ENCODE data around the gene ADCK1.

Gene ADCK1

DNA sequence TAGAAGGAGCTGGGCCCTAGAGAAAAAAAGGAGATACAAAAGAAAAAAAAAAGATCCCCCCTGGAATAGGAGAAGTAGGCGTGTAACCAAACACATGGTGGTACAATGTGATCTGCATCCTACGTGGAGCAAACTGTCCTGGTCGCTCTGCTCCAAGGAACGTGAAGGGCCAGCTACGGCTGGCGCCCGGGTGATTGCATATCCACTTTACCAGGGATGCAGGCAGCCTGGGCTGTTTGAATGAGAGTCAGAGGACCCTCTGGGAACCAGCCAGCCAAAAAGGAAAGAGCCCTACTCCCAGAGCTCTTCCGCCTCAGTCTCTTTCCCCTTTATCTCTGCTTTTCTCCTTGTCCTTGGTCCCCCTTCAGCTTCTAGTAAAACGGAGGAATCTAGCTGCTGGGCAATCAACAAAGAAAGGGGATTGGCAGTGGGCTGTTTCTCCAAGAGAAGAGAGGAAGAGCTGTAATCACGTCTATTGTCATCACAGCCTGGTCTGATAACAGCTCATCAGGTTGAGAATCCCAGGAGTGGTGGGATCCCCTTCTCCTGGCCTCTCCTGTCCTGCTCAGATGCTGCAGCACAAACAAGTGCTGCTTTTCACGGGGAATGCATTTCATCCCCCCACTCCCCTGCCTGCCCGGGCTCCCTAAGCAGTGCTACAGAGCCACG, 156.0 kb downstream of the ADCK1 start:
- no peak for TF ChIP-seq RAD21 (IDR thresholded peaks at IDR 0.05; ENCODE audit: low read depth)

DNA sequence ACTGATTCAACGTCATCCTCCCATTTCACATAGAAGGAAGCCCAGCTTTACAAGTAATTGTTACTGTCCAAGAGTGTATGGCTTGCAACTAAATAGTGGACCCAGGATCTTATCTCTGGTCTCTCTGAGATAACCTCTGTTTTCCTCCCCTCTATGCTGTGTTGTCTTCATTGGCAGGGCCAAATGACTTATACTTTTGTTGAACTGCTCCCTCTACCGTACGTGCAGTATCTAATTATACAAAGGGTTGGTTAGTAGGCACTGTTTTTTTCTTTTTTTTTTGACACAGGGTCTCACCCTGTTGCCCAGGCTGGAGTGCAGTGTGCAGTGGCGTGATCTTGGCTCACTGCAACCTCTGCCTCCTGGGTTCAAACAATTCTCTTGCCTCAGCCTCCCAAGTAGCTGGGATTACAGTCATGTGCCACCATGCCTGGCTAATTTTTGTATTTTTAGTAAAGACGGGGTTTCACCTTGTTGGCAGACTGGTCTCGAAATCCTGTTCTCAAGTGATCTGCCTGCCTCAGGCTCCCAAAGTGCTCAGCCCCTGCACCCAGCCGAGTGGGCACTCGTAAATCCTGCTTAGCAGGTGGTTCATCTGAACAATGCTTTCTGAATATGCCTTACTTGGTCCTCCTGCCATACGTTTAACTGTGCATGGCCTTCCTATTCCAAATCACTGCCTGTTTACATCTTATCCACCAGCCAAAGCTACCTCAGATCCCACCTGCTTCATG, 162.1 kb downstream of the ADCK1 start:
- TF ChIP-seq, protein P1, sequence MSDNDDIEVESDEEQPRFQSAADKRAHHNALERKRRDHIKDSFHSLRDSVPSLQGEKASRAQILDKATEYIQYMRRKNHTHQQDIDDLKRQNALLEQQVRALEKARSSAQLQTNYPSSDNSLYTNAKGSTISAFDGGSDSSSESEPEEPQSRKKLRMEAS (IDR thresholded peaks at IDR 0.05) = no peak
- TF ChIP-seq NFIC (IDR thresholded peaks at IDR 0.05) = no peak
- TF ChIP-seq, protein P2, sequence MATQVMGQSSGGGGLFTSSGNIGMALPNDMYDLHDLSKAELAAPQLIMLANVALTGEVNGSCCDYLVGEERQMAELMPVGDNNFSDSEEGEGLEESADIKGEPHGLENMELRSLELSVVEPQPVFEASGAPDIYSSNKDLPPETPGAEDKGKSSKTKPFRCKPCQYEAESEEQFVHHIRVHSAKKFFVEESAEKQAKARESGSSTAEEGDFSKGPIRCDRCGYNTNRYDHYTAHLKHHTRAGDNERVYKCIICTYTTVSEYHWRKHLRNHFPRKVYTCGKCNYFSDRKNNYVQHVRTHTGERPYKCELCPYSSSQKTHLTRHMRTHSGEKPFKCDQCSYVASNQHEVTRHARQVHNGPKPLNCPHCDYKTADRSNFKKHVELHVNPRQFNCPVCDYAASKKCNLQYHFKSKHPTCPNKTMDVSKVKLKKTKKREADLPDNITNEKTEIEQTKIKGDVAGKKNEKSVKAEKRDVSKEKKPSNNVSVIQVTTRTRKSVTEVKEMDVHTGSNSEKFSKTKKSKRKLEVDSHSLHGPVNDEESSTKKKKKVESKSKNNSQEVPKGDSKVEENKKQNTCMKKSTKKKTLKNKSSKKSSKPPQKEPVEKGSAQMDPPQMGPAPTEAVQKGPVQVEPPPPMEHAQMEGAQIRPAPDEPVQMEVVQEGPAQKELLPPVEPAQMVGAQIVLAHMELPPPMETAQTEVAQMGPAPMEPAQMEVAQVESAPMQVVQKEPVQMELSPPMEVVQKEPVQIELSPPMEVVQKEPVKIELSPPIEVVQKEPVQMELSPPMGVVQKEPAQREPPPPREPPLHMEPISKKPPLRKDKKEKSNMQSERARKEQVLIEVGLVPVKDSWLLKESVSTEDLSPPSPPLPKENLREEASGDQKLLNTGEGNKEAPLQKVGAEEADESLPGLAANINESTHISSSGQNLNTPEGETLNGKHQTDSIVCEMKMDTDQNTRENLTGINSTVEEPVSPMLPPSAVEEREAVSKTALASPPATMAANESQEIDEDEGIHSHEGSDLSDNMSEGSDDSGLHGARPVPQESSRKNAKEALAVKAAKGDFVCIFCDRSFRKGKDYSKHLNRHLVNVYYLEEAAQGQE (IDR thresholded peaks at IDR 0.05; ENCODE audit: low read depth) = no peak
- TF ChIP-seq TEAD4 (IDR thresholded peaks at IDR 0.05) = no peak

DNA sequence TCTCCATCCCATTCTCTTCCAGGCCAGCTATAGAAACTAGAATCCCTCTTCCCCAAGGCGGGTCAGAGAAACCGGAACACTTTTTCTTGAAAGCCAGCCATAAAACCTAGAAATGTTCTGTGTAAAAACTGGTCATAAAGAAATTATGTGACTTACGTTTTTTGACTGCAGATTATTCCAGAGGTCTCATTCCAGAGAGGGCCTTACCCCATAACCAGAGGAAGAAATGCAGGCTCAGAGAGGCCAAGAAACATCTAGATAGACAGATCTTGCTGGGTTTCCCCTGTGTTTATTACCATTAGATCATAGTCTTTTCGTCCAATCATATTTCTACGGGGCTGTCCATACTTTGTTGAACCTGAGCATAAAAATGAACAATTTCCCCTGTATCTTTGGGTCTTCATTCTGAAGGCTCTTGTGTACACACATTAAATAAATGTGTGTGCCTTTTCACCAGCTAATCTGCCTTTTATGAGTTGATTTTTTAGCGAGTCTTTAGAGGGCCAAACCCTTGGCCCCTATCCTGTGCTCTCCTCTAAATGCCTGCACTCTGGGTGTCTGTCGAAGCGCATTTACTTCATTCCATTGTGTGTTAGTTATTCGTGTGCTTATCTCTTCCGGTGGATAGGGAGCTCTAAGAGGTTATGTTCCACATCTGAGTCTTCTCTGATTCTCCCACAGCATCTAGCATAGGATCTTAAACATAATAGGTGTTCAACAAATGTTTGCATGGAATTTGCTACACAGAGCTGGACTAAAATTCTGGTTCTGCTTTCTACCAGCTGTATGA, 163.0 kb downstream of the ADCK1 start:
- TF ChIP-seq ZBTB7A (IDR thresholded peaks at IDR 0.05; ENCODE audit: low read depth) (no peak), YY1 (IDR thresholded peaks at IDR 0.05; ENCODE audit: low read depth) (no peak), EP300 (IDR thresholded peaks at IDR 0.05; ENCODE audit: borderline replicate concordance) (no peak), NFIC (IDR thresholded peaks at IDR 0.05) (no peak), TCF12 (IDR thresholded peaks at IDR 0.05; ENCODE audit: low read depth) (no peak), TAF1 (IDR thresholded peaks at IDR 0.05; ENCODE audit: low read depth) (no peak), CEBPB (IDR thresholded peaks at IDR 0.05) (no peak), TEAD4 (IDR thresholded peaks at IDR 0.05) (no peak), EGR1 (IDR thresholded peaks at IDR 0.05) (no peak), CREB1 (IDR thresholded peaks at IDR 0.05; ENCODE audit: low read depth) (no peak), FOXM1 (IDR thresholded peaks at IDR 0.05; ENCODE audit: borderline replicate concordance, low read depth) (no peak), RAD21 (IDR thresholded peaks at IDR 0.05; ENCODE audit: low read depth) (no peak)
- TF ChIP-seq, protein P3, sequence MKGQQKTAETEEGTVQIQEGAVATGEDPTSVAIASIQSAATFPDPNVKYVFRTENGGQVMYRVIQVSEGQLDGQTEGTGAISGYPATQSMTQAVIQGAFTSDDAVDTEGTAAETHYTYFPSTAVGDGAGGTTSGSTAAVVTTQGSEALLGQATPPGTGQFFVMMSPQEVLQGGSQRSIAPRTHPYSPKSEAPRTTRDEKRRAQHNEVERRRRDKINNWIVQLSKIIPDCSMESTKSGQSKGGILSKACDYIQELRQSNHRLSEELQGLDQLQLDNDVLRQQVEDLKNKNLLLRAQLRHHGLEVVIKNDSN (IDR thresholded peaks at IDR 0.05) = no peak
- TF ChIP-seq, protein P2 (IDR thresholded peaks at IDR 0.05; ENCODE audit: low read depth) = no peak
- TF ChIP-seq, protein P1 (IDR thresholded peaks at IDR 0.05) = no peak

DNA sequence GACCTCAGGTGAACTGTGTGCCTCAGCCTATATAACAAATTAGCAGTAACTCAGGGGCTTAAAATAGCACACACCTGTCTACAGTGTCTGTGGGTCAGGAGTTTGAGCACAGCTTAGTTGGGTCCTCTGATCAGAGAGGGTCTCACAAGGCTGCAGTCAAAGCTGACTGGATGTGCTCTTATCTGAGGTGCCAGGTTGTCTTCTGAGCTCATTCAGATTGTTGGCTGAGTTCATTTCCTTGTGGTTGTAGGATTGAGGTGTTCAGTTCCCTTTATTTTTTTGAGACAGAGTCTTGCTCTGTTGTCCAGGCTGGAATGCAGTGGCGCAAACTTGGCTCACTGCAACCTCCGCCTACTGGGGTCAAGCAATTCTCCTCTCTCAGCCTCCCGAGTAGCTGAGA, 164.7 kb downstream of the ADCK1 start:
- TF ChIP-seq RAD21 (IDR thresholded peaks at IDR 0.05; ENCODE audit: low read depth) (no peak), ZBTB7A (IDR thresholded peaks at IDR 0.05; ENCODE audit: low read depth) (no peak), CREB1 (IDR thresholded peaks at IDR 0.05; ENCODE audit: low read depth) (no peak), EP300 (IDR thresholded peaks at IDR 0.05; ENCODE audit: borderline replicate concordance) (no peak), FOXM1 (IDR thresholded peaks at IDR 0.05; ENCODE audit: borderline replicate concordance, low read depth) (no peak), TCF12 (IDR thresholded peaks at IDR 0.05; ENCODE audit: low read depth) (no peak), TAF1 (IDR thresholded peaks at IDR 0.05; ENCODE audit: low read depth) (no peak), YY1 (IDR thresholded peaks at IDR 0.05; ENCODE audit: low read depth) (no peak), TEAD4 (IDR thresholded peaks at IDR 0.05) (no peak)
- TF ChIP-seq, protein P1 (IDR thresholded peaks at IDR 0.05) = no peak
- TF ChIP-seq, protein P2 (IDR thresholded peaks at IDR 0.05; ENCODE audit: low read depth) = no peak
